VCaP (cell line): ENCODE results near the gene ASF1B.

Experiments used
- H3K27ac ChIP-seq: fragments of 450-650 bp; 2 replicates; pipeline ENCODE4 v1.5.1; 2017
- CTCF ChIP-seq: fragments of 450-650 bp; conservative IDR thresholded peaks from 2 replicates; pipeline ENCODE4 v1.5.1; 2017; ENCODE audit warnings: mild to moderate bottlenecking, moderate library complexity

Gene ASF1B

DNA sequence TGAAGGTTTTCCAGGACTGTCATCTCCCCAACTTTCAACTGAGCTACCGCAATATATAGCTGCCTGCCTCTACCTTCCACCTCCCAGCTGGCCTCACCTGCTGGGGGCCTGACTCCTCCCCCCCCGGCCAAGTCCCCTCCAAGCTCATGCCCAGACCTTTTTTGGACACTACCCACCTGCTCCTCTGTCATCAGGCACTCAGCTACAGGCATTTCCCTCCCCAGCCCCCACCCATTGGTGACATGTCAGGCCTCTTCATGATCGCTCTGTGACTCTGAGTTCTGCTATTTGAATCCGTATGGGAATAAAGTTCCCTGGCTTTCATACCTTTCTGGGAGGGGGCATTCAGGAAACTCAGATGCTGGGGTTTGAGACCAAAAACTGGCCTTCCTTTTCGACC is 20.6 kb downstream of the ASF1B start:
- TF ChIP-seq CTCF = no peak
- H3K27ac ChIP-seq = peak overlapping the region; percentile 91; the same call in 1 of the 2 replicates

GRCh38 chr19:14114854-14115253 is 21.5 kb downstream of the ASF1B start:
- peak; percentile 77 for TF ChIP-seq CTCF
- H3K27ac ChIP-seq = no peak overlapping the region

GRCh38 chr19:14114439-14114838 is 21.9 kb downstream of the ASF1B start:
- H3K27ac ChIP-seq = no peak overlapping the region
- no peak for TF ChIP-seq CTCF

DNA sequence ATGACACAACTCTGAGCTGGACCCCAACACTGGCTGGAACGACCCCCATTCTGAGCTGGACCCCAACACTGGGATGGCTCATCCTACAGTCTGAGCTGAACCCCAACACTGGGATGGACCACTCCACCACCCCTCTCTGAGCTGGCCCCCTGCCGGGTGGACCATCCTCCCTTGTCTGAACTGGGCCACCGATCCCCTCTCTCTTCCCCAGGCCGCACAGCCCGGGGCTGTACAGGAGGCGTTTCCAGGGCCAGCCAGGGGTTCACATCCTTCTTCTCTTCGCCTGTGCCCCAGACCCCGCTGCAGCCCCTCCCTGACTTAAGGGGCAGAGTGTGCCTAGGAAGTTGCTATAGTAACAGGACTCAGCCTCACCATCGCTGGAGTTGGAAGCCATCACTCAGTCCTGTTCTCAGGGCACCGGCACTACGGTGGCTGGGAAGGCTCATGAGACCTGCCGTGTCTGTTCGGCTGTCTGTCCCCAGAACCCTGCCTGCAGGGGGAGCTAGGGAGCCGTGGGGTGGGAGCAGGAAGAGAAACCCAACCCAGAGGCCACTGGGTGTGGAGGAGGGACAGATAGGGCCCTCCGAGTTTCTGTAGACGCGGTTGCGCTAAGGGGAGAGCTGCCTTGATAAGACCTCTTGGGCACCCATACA is 22.5 kb downstream of the ASF1B start:
- H3K27ac ChIP-seq = no peak overlapping the region

DNA sequence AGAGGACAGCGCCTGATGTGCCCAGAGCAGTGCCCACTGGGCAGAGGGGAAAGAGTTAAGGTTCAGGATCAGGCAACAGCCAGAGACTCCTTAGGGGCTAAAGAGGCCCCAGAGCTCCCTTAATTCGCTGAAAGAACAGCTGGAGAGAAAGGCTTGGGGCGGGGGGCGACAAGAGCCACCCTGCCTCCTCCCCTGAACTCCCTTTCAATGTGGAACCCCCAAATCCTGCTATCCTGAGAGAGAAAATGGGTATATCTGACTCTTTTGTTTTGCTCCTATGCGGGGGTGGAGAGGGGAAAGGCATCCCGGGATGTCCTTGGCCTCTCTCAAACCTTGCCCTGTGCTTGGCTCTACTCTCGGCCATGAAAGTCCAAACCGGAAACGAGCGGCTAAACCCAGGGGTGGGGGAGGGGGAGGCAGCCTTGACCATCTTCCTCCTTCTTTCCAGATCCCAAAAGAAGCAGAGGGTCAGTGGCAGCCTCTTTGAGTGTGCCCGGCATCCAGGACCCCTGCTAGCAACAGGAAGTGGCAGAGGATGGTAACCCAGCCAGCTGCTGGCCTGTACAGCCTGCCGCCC is 23.5 kb downstream of the ASF1B start:
- no peak overlapping the region for H3K27ac ChIP-seq
- TF ChIP-seq CTCF = no peak

More for the DNA sequence above, 22.5 kb downstream of the ASF1B start:
- no peak for TF ChIP-seq CTCF

DNA sequence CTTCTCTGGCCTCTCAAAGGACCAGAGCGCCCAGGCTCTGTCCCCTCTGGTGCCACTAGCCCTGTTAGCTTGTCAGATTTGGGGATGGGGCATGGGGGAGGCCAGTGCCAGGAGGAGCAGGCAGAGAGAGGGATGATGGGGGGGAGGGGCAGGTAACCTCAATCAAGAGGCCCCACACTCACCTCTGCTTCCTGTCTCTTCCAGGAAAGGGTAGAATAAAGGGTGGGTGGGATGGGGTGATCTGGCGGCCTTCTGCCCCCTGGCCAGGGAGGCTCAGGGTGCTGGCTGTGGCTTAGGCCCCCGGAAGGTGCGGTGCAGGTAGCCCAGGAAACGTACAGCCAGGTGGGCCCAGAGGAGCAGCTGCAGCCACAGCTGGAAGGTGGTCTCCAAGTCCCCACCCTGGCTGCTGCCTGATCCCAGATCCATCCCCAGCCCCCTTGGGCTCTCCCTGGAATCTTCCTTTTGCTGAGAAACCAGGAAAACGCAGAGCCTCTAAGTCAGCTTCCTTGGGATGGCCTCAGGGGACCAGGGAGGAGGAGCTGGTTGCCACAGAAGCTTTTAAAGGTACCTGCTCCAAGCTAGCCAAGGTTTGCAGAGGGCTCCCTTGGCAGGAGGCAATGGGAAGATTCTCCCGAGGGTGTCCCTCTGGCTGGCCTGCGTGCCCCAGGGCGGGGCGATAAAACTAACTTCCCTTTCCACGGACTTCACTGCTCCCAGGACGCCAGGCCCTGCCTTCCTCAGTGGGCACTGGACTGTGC is 24.2 kb downstream of the ASF1B start:
- no peak for TF ChIP-seq CTCF
- H3K27ac ChIP-seq = no peak overlapping the region

DNA sequence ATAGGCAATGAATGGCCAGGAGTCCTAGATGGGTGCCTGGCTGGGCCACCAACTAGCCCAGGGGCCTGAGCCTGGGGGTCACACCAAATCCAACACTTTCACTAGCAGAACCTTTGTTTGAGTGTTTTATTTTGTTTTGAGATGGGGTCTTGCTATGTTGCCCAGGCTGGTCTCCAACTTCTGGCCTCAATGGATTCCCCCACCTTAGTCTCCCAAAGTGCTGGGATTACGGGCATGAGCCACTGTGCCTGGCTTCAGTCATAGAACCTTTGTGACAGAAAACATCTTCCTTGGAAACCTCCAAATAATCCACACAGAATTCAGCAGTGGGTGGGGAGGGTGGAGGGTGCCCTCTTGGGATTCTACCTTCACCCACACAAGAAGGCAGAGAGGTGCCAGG is 24.9 kb downstream of the ASF1B start:
- H3K27ac ChIP-seq = no peak overlapping the region
- TF ChIP-seq CTCF = no peak
